Prostate gland (tissue), 2 donors: ENCODE results near the gene SPECC1.

ENCODE experiments used
- CTCF ChIP-seq, 4 experiments: fragments of 200-600 bp in 2 of 4; fragments of 450-650 bp in 2 of 4; sonication (generic) in 2 of 4; IDR thresholded peaks; 1 replicate in 3 of 4; 2 replicates in 1 of 4; pipeline ENCODE4 v1.5.1; 2016 to 2019; ENCODE audit warnings: antibody characterized with exemption in 4 of 4, mild to moderate bottlenecking in 2 of 4, moderate library complexity in 2 of 4
- POLR2A ChIP-seq: fragments of 450-650 bp; IDR thresholded peaks from one replicate; pipeline ENCODE4 v1.6.1; 2016; ENCODE audit warnings: antibody characterized with exemption, mild to moderate bottlenecking

- no peak for TF ChIP-seq CTCF (IDR thresholded peaks at IDR 0.05)
- no peak for TF ChIP-seq POLR2A
Measured at GRCh38 chr17:20205609-20206008, 196.4 kb downstream of the SPECC1 start.
